Neural cell (in vitro differentiated cells): ENCODE data around the gene PHF3. TPM values are rescaled to one million over a fixed set of nuclear protein-coding genes. Genes with fewer than 3 reads are reported as not detected.

Source experiments
- H2AFZ ChIP-seq: fragments of 200-600, 300-800 bp; sonication (generic), shearing (Covaris generic); 2 replicates; pipeline ENCODE4 v1.6.0; 2014; ENCODE audit warnings: low read depth, mild to moderate bottlenecking, antibody characterized with exemption, low read length, moderate library complexity
- H3F3A ChIP-seq: fragments of 200-600 bp; shearing (Covaris generic); 2 replicates; pipeline ENCODE4 v1.6.1; 2016; ENCODE audit warnings: mild to moderate bottlenecking, moderate library complexity, mixed read lengths, antibody characterized with exemption, low read length; ENCODE audit not compliant: insufficient read depth, poor library complexity, severe bottlenecking
- H3K27ac ChIP-seq: fragments of 200-600, 300-800 bp; sonication (generic), shearing (Covaris generic); 2 replicates; pipeline ENCODE4 v1.5.1; 2014; ENCODE audit warnings: mild to moderate bottlenecking, low read length, moderate library complexity
- H3K27me3 ChIP-seq: fragments of 300-800, 200-600 bp; sonication (generic), shearing (Covaris generic); 2 replicates; pipeline ENCODE4 v1.6.0; 2014; ENCODE audit warnings: mild to moderate bottlenecking, low read depth, low read length, moderate library complexity; ENCODE audit not compliant: insufficient read depth
- H3K36me3 ChIP-seq: fragments of 300-800, 200-600 bp; sonication (generic), shearing (Covaris generic); 2 replicates; pipeline ENCODE4 v1.5.1; 2014; ENCODE audit warnings: mild to moderate bottlenecking, antibody characterized with exemption, low read length, moderate library complexity; ENCODE audit not compliant: insufficient read depth
- H3K4me2 ChIP-seq: fragments of 300-800, 200-600 bp; sonication (generic), shearing (Covaris generic); 2 replicates; pipeline ENCODE4 v1.6.0; 2014; ENCODE audit warnings: mild to moderate bottlenecking, low read length
- H3K4me3 ChIP-seq: fragments of 300-800, 200-600 bp; sonication (generic), shearing (Covaris generic); 2 replicates; pipeline ENCODE4 v1.5.1; 2014; ENCODE audit warnings: mild to moderate bottlenecking, low read length, moderate library complexity
- H3K79me2 ChIP-seq: fragments of 200-600 bp; shearing (Covaris generic); replicated peaks from 2 replicates; pipeline ENCODE4 v1.6.0; 2014; ENCODE audit warnings: mild to moderate bottlenecking, low read length, moderate library complexity; ENCODE audit not compliant: insufficient read depth
- H3K9ac ChIP-seq: fragments of 300-800, 200-600 bp; sonication (generic), shearing (Covaris generic); 2 replicates; pipeline ENCODE4 v1.6.1; 2016; ENCODE audit warnings: mild to moderate bottlenecking, low read length, mixed read lengths
- H3K9me2 ChIP-seq: fragments of 200-600 bp; shearing (Covaris generic); 2 replicates; pipeline ENCODE4 v1.6.1; 2016; ENCODE audit warnings: mild to moderate bottlenecking, low read length, mixed read lengths; ENCODE audit not compliant: insufficient read depth
- H3K9me3 ChIP-seq: fragments of 200-600, 300-800 bp; sonication (generic), shearing (Covaris generic); 2 replicates; pipeline ENCODE4 v1.6.1; 2016; ENCODE audit warnings: mild to moderate bottlenecking, mixed run types, low read length, moderate library complexity, mixed read lengths
- H4K20me1 ChIP-seq: fragments of 200-600 bp; shearing (Covaris generic); 2 replicates; pipeline ENCODE4 v1.6.1; 2016; ENCODE audit warnings: mild to moderate bottlenecking, mixed run types; ENCODE audit not compliant: insufficient read depth
- EP300 ChIP-seq: fragments of 450-650 bp; conservative IDR thresholded peaks from 2 replicates; pipeline ENCODE4 v1.6.1; 2014; ENCODE audit warnings: antibody characterized with exemption, mild to moderate bottlenecking, moderate library complexity; ENCODE audit not compliant: poor library complexity, severe bottlenecking
- EZH2 ChIP-seq: fragments of 200-600, 300-800 bp; shearing (Covaris generic), sonication (generic); IDR thresholded peaks from 2 replicates; pipeline ENCODE4 v1.6.1; 2014; ENCODE audit warnings: antibody characterized with exemption, low read length, borderline replicate concordance, mild to moderate bottlenecking; ENCODE audit not compliant: insufficient read depth, poor library complexity, severe bottlenecking
- MXI1 ChIP-seq: fragments of 450-650 bp; conservative IDR thresholded peaks from 2 replicates; pipeline ENCODE4 v1.6.1; 2014; ENCODE audit warnings: antibody characterized with exemption, mild to moderate bottlenecking; ENCODE audit not compliant: poor library complexity, severe bottlenecking
- POLR2AphosphoS5 ChIP-seq: IDR thresholded peaks from 2 replicates; pipeline ENCODE4 v1.6.1; 2012
- RAD21 ChIP-seq: fragments of 450-650 bp; conservative IDR thresholded peaks from 2 replicates; pipeline ENCODE4 v1.6.1; 2014; ENCODE audit warnings: antibody characterized with exemption, mild to moderate bottlenecking, moderate library complexity
- SMC3 ChIP-seq: fragments of 450-650 bp; conservative IDR thresholded peaks from 2 replicates; pipeline ENCODE4 v1.6.1; 2014; ENCODE audit warnings: antibody characterized with exemption, mild to moderate bottlenecking, moderate library complexity; ENCODE audit not compliant: poor library complexity
- TAF1 ChIP-seq: IDR thresholded peaks from 2 replicates; pipeline ENCODE4 v1.6.1; 2012; ENCODE audit warnings: low read depth
- polyA plus RNA-seq: library from polyadenylated mRNA; depleted of rRNA; stranded (reverse); fragments of >200 nt; gene quantifications from 2 replicates; pipeline ENCODE4 v1.2.3, GENCODE V29; 2014
- TF ChIP-seq, protein P1 (sequence below): IDR thresholded peaks from 2 replicates; pipeline ENCODE4 v1.6.1; 2012; ENCODE audit warnings: borderline replicate concordance
- TF ChIP-seq, protein P2 (sequence below): fragments of 450-650 bp; IDR thresholded peaks from 2 replicates; pipeline ENCODE4 v1.5.1; 2014; ENCODE audit warnings: antibody characterized with exemption, mild to moderate bottlenecking, moderate library complexity; ENCODE audit not compliant: poor library complexity, severe bottlenecking

The PHF3 gene
- polyA plus RNA-seq, 1 donor from 2014 or later, result 21.1 TPM

DNA sequence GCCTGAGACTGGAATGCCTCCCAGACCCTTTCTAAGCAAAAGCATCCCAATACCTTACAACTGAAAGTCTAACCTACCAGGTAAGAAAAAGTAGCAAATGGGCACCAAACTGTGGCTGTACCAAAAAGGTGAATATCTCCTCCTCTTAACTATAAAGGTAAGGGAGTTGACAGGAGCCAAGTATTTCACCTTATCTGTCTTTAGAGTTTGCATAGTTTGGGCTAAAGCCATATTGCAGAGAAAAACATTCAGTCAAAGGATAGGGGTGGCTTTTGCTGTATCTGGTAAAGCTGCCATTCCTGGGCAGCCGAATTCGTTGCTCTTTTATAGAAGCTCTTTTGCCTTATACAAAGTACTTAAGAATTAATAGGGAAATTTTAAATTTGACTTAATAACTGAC lies 38.1 kb downstream of the PHF3 start:
- Histone ChIP-seq H3K27ac (no peak overlapping the region), H3K36me3 (no peaks in the 10 kb centered on the region), H2AFZ (no peak overlapping the region), H3K9me3 (no peaks in the 10 kb centered on the region), H3F3A (no peaks in the 10 kb centered on the region), H4K20me1 (no peaks in the 10 kb centered on the region), H3K4me2 (no peak overlapping the region), H3K4me3 (no peak overlapping the region), H3K79me2 (peaks cover 61% of the 10 kb centered on the region), H3K9ac (no peak overlapping the region), H3K27me3 (no peaks in the 10 kb centered on the region), H3K9me2 (no peaks in the 10 kb centered on the region)
- no peak for TF ChIP-seq RAD21
- TF ChIP-seq EZH2, result no peak
- TF ChIP-seq MXI1, result no peak
- no peak for TF ChIP-seq SMC3
- TF ChIP-seq, protein P1, sequence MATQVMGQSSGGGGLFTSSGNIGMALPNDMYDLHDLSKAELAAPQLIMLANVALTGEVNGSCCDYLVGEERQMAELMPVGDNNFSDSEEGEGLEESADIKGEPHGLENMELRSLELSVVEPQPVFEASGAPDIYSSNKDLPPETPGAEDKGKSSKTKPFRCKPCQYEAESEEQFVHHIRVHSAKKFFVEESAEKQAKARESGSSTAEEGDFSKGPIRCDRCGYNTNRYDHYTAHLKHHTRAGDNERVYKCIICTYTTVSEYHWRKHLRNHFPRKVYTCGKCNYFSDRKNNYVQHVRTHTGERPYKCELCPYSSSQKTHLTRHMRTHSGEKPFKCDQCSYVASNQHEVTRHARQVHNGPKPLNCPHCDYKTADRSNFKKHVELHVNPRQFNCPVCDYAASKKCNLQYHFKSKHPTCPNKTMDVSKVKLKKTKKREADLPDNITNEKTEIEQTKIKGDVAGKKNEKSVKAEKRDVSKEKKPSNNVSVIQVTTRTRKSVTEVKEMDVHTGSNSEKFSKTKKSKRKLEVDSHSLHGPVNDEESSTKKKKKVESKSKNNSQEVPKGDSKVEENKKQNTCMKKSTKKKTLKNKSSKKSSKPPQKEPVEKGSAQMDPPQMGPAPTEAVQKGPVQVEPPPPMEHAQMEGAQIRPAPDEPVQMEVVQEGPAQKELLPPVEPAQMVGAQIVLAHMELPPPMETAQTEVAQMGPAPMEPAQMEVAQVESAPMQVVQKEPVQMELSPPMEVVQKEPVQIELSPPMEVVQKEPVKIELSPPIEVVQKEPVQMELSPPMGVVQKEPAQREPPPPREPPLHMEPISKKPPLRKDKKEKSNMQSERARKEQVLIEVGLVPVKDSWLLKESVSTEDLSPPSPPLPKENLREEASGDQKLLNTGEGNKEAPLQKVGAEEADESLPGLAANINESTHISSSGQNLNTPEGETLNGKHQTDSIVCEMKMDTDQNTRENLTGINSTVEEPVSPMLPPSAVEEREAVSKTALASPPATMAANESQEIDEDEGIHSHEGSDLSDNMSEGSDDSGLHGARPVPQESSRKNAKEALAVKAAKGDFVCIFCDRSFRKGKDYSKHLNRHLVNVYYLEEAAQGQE, result no peak
- TF ChIP-seq, protein P2, sequence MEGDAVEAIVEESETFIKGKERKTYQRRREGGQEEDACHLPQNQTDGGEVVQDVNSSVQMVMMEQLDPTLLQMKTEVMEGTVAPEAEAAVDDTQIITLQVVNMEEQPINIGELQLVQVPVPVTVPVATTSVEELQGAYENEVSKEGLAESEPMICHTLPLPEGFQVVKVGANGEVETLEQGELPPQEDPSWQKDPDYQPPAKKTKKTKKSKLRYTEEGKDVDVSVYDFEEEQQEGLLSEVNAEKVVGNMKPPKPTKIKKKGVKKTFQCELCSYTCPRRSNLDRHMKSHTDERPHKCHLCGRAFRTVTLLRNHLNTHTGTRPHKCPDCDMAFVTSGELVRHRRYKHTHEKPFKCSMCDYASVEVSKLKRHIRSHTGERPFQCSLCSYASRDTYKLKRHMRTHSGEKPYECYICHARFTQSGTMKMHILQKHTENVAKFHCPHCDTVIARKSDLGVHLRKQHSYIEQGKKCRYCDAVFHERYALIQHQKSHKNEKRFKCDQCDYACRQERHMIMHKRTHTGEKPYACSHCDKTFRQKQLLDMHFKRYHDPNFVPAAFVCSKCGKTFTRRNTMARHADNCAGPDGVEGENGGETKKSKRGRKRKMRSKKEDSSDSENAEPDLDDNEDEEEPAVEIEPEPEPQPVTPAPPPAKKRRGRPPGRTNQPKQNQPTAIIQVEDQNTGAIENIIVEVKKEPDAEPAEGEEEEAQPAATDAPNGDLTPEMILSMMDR, result no peak
- no peak for TF ChIP-seq POLR2AphosphoS5
- TF ChIP-seq TAF1, result no peak
- no peak for TF ChIP-seq EP300

DNA sequence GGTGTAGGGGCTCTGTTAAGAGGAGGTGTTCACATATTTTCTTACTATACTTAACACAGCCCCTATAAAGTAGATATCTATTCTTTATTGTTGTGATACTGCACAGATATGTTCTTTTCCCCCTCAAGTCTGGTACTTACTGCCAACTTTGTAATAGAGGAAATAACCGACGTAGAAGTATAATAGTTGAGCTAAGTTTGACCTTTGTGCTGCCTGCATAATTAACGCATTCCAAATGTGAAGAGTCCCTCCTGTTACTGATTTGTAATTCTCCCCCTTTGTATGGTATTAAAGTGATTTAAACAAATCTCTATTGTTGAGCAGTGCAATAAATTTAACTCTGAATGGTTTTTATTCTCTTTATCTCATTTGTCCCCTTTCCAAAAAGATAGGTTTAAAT lies 39.0 kb downstream of the PHF3 start:
- no peak overlapping the region for H3K4me3 ChIP-seq
- peaks cover 57% of the 10 kb centered on the region for H3K79me2 ChIP-seq
- no peaks in the 10 kb centered on the region for H4K20me1 ChIP-seq
- H3K27ac ChIP-seq, result no peak overlapping the region
- no peaks in the 10 kb centered on the region for H3K9me3 ChIP-seq
- no peaks in the 10 kb centered on the region for H3K9me2 ChIP-seq
- H3K27me3 ChIP-seq, result no peaks in the 10 kb centered on the region
- H3K4me2 ChIP-seq, result no peak overlapping the region
- no peak for TF ChIP-seq SMC3
- TF ChIP-seq POLR2AphosphoS5, result no peak
- TF ChIP-seq, protein P1, result no peak
- no peak overlapping the region for H2AFZ ChIP-seq
- H3K9ac ChIP-seq, result no peak overlapping the region
- H3K36me3 ChIP-seq, result no peaks in the 10 kb centered on the region
- no peaks in the 10 kb centered on the region for H3F3A ChIP-seq
